Stimulated activated naive CD4-positive, alpha-beta T cell (primary cell): Measurements from ENCODE around the gene CYP4F3.
"Not testable (repeated sequence)": the region's sequence is repeated elsewhere in the genome, so short reads cannot be mapped to it uniquely, and the experiment has no call there.

Experiments used
- DNase-seq, 6 experiments: peaks; one replicate each; lab custom pipeline; 2025; lab: John Stamatoyannopoulos, UW

CYP4F3 gene

DNA sequence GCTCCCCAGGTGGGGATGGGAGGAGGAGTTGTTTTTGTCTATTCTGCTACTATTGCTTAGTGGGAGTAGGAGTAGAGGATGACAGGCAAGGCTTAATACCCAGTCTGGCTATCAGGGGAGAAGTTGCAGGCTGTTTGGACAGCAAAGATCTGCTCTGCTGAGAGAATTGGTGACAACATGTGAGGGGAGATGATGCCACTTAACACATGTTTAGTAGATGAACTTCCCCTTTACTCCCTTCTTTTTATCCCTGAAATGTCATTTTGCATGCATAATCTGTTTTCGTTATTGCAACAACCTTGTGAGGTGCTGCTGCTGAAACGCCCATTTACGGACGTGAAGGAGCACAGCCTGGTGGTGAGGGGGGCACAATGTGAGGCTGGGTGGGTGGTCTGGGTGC is 29.2 kb downstream of the CYP4F3 start:
- no peak for DNase-seq

DNA sequence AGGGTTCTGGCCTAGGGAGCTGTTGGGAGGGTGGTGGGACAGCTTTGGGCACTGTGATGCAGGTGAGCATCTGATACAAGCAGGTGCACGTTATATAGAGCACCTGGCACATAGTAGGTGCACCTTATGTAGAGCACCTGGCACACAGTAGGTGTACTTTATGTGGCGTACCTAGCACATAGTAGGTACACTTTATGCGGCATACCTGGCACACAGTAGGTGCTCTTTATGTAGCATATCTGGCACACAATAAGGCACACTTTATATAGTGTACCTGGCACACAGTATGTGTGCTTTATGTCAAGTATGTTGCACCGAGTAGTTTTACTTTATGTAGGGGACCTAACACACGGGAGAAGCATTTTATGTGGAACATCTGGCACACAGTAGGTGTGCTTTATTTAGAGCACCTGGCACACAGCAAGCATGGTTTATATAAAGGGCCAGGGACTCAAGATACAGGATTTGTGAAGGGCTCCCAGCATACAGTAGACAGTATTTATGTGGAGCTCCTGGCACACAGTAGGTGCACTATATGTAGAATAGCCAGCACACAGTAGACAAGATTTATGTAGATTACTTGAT is 30.6 kb downstream of the CYP4F3 start:
- DNase-seq, result no peak

DNA sequence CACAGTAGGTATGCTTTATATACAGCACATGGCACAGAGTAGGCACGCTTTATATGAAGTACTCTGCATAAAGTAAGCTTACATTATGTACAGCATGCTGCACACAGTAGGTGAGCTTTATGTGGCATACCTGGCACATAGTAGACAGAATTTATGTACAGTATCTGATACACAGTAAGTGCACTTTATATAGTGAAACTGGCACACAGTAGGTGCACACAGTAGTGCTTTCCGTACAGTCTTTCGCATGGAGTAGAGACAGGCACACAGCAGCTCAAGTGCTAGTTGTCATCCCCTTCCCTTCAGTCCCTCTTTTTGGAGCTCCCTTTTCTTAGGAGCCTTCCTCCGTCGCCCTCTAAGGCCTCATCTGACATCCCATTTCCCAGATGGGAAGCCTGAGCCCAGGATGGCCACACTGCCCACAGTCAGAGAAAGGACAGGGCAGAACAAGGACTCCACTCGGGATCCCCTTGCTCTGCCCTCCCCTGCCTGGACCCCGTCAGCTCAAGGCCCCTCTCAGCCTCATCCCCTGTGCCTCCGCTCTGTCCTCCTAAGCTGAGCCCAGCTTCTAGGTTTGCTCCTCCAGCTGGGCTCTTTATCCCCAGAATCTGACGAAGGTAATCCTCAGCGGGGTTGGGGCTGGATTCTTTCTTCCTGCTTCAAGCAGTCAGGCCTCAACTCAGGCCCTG is 31.3 kb downstream of the CYP4F3 start:
- DNase-seq, result no peak

DNA sequence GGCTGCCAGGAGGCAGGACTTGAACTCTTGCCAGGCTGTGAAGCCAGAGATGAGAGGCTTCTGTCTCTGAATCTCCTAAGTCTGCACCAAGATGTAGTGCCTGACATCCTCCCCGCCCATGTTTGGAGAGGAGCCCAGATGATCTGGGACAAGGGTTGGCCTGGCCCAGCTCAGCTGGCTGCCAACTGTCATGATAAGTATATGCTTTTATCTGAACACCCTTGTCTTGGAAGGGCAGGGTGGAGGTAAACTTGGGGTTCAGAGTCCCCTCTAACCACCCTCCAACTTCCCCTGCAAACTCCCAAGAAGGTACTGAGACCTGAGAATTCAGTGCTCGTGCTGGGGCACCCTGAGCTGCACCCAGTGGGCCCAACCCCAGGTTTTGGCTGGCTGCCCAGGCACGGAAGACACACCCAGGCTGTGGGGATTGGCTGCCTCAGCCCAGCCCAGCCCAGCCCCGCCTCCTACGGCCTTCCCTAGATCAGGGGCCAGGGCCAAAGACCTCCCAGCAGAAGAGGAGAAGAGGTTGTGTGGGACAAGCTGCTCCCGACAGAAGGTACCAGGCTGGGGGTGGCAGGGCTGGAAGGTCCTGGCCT is 32.0 kb downstream of the CYP4F3 start, which contains the start of gene CYP4F12:
CYP4F12 (plus strand) TSS at position 508 of the 596 bp plus-strand sequence. CDS start 443 bp downstream, outside the sequence.
- peak in 2 of 6 experiments; percentile 10 to 16 for DNase-seq

DNA sequence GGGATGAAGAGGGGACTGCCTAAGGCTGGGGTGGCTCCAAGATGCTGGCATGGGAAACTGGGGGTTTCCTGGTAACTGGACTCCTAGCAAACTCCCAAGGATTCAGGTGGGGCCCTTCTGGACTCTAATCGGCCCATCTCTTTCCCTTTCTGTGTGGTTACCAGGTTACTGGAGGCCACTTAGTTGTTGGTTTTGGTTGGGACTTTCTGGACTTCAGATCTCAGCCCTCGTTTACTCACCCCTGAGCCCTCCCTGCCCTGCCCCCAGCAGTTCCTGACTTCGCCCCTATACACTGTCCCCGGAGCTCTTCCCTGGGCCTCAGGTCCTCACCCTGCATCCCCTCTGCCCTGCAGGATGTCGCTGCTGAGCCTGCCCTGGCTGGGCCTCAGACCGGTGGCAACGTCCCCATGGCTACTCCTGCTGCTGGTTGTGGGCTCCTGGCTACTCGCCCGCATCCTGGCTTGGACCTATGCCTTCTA is 32.5 kb downstream of the CYP4F3 start:
- no peak for DNase-seq

DNA sequence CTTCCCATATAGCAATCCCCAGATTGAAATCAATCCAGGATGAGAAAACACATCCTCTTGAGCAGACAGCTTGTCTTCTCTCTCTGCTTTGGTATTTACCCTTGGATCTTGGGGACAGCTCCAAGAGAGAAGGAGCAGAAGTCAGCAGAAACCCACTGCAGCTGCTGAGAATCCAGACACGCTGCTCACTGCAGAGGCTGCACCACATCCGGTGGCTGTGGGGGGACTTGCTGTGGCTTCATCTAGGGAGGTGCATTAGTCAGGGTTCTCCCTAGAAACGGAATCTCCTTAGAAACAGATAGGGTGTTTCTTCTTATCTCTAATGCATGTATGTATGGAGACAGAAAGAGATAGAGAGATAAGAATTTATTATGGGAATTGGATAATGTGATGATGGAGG is 34.9 kb downstream of the CYP4F3 start:
- peak in 1 of 6 experiments; percentile 4 for DNase-seq

DNA sequence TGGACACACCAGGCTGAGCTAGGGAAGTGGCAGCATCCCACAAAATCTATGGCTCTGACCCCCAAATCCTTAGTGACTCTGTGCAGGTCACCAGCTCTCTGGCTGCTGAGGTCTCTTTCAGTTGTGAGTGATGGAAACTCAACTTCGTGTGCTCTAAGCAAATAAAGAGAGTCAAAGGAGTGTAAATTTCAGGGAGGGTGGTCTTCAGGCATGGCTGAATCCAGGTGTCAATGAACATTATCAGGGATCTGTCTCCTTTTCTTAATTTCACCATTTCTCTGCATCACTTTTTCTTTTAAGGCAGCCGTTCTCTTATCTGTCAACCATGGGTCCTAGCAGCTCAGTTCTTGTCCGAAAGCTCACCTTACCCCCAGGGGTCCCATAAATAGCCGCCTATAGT is 38.4 kb downstream of the CYP4F3 start:
- DNase-seq, result no peak

DNA sequence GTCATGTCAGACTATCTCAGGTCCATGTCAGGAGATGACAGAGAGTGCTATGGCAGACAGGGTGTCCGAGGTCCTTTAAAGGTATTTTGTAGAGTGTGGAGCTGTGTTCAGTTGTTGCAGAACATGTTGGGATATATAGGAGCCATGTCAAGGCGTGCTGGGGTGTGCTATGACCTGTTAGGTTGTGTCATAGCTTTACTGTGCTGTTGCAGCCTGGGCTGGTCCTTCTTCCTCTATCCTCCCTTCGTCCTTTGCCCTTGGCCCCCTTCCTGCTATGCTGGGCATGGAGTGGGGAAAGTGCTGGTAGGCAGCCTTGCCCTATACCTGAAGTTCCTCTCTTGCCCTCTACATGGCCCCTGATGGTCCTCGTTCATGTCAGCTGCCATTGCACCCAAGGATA is 39.2 kb downstream of the CYP4F3 start:
- DNase-seq, result not testable (repeated sequence)

DNA sequence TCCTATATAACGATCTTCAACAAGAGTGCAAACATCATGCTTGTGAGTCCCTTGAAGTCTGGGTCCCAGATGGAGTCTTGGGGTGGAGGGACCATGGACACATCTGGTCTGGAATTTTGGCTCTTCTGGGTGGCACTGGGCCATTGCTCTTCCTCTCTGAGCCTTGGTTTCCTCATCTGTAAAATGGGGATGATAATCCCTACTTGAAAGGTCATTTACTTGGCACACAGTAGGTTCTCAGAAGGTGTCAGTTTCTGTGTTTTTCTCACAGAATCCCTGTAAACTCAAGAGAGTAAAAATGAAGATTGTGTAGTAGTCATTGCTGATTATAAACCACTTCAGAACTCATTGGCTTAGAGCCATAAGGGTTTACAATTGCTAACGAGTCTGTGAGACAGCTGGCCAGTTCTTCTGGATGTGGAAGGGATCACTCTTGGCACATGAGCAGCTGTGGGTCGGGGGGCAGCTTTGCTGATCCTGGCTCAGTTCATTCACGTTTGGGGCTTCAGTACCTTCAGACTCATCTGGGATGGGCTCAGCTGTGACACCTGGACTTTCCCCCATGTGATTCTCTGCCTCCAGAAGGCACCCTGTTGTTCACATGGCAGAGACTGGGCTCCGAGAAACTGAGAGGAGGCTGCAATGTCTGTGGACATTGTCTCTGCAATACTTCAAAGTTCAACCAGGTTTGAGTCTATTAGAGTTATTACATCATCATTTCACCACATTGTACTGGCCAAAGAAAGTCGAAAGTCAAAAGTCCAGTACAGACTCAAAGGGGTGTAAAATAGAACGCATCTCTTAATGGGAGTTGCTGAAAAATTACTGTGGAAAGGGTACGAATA is 40.0 kb downstream of the CYP4F3 start:
- DNase-seq, result no peak

DNA sequence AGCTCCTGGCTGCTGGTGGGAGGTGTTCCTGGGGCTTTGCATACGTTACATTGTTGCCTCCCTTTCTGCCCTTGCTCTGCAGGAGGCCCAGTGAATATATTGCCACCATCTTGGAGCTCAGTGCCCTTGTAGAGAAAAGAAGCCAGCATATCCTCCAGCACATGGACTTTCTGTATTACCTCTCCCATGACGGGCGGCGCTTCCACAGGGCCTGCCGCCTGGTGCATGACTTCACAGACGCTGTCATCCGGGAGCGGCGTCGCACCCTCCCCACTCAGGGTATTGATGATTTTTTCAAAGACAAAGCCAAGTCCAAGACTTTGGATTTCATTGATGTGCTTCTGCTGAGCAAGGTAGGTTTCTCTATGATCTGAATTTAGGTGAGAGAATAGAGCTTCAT is 42.7 kb downstream of the CYP4F3 start:
- no peak for DNase-seq

DNA sequence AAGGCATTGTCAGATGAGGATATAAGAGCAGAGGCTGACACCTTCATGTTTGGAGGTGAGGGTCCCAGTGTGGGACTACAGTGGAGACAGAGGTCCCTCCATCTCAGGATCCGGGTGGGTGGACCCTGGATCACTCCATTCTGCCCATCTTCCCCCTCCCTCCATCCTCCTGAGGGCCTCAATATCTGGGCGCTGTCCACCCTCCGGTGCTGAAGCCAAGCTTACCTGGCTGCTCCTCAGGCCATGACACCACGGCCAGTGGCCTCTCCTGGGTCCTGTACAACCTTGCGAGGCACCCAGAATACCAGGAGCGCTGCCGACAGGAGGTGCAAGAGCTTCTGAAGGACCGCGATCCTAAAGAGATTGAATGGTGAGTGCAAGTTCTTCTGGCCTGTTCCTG is 44.1 kb downstream of the CYP4F3 start:
- DNase-seq, result no peak

DNA sequence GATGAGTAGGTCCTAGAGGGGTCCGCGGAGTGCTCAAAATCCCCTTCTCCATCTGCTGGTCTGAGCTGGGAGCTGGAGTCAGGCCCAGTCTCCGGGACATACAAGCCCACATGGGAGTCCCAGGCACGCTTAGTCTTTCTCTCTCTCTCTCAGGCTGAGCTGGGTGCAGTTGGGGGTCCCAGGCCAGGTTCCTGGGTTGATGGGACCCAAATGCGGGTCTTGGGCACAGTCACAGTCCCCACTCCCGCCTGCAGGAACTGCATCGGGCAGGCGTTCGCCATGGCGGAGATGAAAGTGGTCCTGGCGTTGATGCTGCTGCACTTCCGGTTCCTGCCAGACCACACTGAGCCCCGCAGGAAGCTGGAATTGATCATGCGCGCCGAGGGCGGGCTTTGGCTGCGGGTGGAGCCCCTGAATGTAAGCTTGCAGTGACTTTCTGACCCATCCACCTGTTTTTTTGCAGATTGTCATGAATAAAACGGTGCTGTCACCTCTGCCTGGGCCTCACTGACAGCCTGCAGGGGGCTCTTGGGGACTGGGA is 56.0 kb downstream of the CYP4F3 start:
- DNase-seq, result no peak

DNA sequence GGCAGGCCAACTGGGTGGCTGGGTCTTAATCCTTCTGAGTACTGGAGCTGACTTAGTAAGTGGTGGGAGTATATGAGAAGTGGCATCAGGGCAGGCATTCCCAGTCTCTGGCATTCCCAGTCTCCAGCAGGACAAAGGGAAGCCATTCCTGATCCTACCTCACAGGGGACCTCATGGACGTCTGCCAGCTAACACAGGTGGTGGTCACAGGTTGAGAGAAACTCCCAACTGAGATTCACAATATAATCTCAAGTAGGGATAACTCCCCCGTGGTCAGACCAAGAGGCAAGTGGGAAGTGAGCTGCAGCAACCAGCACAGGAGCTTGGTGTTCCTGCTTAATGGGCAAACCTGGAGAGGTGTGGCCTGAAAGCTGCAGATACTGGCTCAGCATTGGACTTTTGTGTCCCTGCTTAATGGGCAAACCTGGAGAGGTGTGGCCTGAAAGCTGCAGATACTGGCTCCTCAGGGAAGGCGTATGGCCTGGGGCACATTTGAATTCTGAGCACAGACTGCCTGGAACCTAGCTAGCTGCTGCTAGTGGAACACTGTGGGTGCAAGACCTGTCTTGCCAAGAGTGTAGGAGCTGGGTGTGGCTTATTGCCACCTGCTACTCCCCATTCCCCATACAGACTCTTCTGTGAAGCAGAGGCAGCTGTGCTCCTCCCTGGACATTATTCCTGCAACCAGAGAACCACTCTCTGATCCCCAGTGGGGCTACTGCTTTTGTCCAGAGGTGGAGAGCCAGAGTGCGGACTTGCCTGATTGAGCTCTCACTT is 61.2 kb downstream of the CYP4F3 start:
- no peak for DNase-seq

DNA sequence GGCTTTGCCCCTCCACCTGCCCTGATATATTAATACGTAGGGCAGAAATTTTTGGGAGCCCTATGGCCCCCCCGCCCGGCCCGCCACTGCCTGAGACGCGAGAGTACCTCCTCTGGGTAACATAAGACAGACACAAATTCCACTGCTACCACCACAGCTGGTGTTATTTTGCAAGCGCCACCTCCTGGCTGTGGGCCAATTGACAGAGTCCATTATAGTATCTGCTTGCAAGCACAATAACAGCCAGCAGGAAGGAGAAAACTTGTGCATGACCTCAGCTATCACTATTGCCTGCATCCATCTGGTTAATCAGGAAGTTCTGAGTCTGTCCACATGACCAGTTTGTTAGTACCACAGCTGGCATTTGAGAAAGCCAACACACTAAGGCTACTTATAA is 61.8 kb downstream of the CYP4F3 start:
- DNase-seq, result peak in 3 of 6 experiments; percentile 9 to 15 (median 9)
